Right atrium auricular region (tissue), 2 donors: ENCODE results near the gene MLH1. TPM values are rescaled to one million over a fixed set of nuclear protein-coding genes. Genes with fewer than 3 reads are reported as not detected.
"Not testable (repeated sequence)": the region's sequence is repeated elsewhere in the genome, so short reads cannot be mapped to it uniquely, and the experiment has no call there.

Experiments used
- DNase-seq: peaks from one replicate; pipeline ENCODE4 v3.0.0-alpha.2; 2019; ENCODE audit warnings: low spot score
- H3K27ac ChIP-seq, 2 donors: fragments of 200-600 bp; sonication (generic); 1 replicate in 1 of 2; 2 replicates in 1 of 2; pipeline ENCODE4 v1.5.1; 2016 to 2019
- H3K27me3 ChIP-seq, 2 donors: fragments of 200-600 bp; sonication (generic); one replicate each; pipeline versions ENCODE4 v1.5.1 to v1.6.0; 2017 to 2019
- H3K36me3 ChIP-seq: fragments of 200-600 bp; sonication (generic); one replicate; pipeline ENCODE4 v1.5.1; 2016
- H3K4me1 ChIP-seq, 2 donors: fragments of 200-600 bp; sonication (generic); one replicate each; pipeline versions ENCODE4 v1.5.1 to v1.6.0; 2017 to 2019
- H3K4me3 ChIP-seq, 2 donors: fragments of 200-600 bp; sonication (generic); 1 replicate in 1 of 2; 2 replicates in 1 of 2; pipeline ENCODE4 v1.5.1; 2017 to 2019; ENCODE audit warnings: mild to moderate bottlenecking in 1 of 2, moderate library complexity in 1 of 2
- H3K9me3 ChIP-seq, 2 donors: fragments of 200-600 bp; sonication (generic); one replicate each; pipeline ENCODE4 v1.5.1; 2019
- total RNA-seq, 2 donors: library from RNA; depleted of rRNA; stranded (reverse); fragments of >200 nt; gene quantifications; one replicate each; pipeline ENCODE4 v1.1.0, GENCODE V29; 2016
- TF ChIP-seq, protein P1 (sequence below), 2 donors: fragments of 200-600 bp; sonication (generic); IDR thresholded peaks; one replicate each; pipeline ENCODE4 v1.5.1; 2019; ENCODE audit warnings: antibody characterized with exemption in 2 of 2

MLH1 gene
- total RNA-seq, 2 donors from 2014 or later = 36.0 to 37.8 TPM

DNA sequence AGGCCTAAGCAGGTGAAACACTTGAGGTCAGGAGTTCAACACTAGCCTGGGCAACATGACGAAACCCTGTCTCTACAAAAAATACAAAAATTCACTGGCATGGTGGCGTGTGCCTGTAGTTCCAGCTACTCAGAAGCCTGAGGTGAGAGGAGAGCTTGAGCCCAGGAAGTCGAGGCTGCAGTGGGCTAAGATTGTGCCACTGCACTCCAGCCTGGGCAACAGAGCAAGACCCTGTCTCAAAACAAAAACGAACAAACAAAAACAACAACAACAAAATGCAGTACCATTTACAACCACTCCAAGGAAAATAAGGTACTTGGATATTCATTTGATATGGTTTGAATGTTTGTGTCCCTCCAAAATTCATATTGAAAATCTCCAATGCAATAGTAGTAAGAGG lies 32.8 kb upstream of the MLH1 start:
- Histone ChIP-seq H3K36me3 (no peaks in the 10 kb centered on the region), H3K27ac (no peak overlapping the region), H3K9me3 (no peaks in the 10 kb centered on the region), H3K4me1 (peaks cover 0 to 9% of the 10 kb centered on the region in 2 donors), H3K4me3 (no peak overlapping the region), H3K27me3 (no peaks in the 10 kb centered on the region)
- no peak for DNase-seq
- TF ChIP-seq, protein P1, sequence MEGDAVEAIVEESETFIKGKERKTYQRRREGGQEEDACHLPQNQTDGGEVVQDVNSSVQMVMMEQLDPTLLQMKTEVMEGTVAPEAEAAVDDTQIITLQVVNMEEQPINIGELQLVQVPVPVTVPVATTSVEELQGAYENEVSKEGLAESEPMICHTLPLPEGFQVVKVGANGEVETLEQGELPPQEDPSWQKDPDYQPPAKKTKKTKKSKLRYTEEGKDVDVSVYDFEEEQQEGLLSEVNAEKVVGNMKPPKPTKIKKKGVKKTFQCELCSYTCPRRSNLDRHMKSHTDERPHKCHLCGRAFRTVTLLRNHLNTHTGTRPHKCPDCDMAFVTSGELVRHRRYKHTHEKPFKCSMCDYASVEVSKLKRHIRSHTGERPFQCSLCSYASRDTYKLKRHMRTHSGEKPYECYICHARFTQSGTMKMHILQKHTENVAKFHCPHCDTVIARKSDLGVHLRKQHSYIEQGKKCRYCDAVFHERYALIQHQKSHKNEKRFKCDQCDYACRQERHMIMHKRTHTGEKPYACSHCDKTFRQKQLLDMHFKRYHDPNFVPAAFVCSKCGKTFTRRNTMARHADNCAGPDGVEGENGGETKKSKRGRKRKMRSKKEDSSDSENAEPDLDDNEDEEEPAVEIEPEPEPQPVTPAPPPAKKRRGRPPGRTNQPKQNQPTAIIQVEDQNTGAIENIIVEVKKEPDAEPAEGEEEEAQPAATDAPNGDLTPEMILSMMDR (IDR thresholded peaks at IDR 0.05) = no peak

DNA sequence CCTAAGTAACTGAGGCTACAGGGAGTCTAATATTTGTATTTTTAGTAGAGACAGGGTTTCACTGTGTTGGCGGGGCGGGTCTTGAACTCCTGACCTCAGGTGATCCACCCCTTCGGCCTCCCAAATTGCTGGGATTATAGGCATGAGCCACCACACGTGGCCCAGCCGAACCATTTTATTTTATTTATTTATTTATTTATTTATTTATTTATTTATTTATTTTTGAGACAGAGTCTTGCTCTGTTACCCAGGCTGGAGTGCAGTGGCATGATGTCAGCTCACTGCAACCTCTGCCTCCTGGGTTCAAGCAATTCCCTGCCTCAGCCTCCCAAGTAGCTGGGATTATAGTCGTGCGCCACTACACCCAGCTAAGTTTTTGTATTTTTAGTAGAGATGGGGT lies 30.3 kb upstream of the MLH1 start:
- not testable (repeated sequence) for H3K27ac ChIP-seq, H3K9me3 ChIP-seq, DNase-seq, H3K4me1 ChIP-seq, H3K4me3 ChIP-seq, H3K36me3 ChIP-seq, H3K27me3 ChIP-seq

DNA sequence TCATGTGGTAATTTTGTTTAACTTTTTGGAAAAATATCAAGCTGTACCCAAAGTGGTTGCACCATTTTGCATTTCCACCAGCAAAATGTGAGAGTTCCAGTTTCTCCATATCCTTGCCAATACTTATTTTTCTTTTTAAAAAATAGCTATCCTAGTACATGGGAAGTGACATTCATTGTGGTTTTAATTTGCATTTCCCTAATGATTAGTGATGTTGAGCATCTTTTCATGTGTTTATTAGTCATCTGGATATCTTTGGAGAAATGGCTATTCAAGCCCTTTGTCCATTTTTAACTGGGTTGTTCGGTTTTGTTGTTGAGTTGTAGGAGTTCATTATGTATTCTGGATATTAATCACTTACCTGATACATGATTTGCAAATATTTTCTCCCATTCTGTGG lies 29.0 kb upstream of the MLH1 start:
- H3K36me3 ChIP-seq = no peaks in the 10 kb centered on the region
- no peak overlapping the region for H3K4me3 ChIP-seq
- DNase-seq = no peak
- no peak overlapping the region for H3K27ac ChIP-seq
- H3K9me3 ChIP-seq = no peaks in the 10 kb centered on the region
- H3K4me1 ChIP-seq = peaks cover 0 to 2% of the 10 kb centered on the region in 2 donors
- TF ChIP-seq, protein P1 (IDR thresholded peaks at IDR 0.05) = no peak
- H3K27me3 ChIP-seq = no peaks in the 10 kb centered on the region

DNA sequence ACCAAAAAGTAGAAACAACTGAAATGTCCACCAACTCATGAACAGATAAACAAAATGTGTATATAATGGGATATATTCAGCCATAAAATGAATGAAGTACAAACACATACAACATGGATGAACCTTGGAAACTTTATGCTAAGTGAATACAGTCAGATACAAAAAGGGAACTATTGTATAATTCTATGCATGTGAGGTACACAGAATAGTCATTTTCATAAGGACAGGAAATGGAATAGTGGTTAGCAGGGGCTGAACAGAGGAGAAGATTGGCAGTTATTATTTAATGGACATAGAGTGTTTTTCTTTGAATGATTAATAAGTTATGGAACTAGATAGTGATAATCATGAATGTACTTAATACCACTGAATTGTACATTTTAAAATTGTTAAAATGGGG lies 28.5 kb upstream of the MLH1 start:
- no peaks in the 10 kb centered on the region for H3K9me3 ChIP-seq
- TF ChIP-seq, protein P1 (IDR thresholded peaks at IDR 0.05) = no peak
- DNase-seq = no peak
- H3K4me1 ChIP-seq = peaks cover 0 to 7% of the 10 kb centered on the region in 2 donors
- H3K36me3 ChIP-seq = no peaks in the 10 kb centered on the region
- H3K4me3 ChIP-seq = no peak overlapping the region
- no peaks in the 10 kb centered on the region for H3K27me3 ChIP-seq
- H3K27ac ChIP-seq = no peak overlapping the region

DNA sequence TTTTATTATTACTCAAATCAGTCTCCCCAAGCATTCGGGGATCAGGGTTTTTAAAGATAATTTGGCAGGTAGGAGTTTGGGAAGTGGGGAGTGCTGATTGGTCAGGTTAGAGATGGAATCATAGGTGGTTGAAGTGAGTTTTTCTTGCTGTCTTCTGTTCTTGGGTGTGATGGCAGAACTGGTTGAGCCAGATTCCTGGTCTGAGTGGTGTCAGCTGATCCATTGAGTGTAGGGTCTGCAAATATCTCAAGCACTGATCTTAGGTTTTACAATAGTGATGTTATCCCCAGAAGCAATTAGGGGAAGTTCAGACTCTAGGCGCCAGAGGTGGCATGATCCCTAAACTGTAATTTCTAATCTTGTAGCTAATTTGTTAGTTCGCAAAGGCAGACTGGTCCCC lies 27.9 kb upstream of the MLH1 start:
- Histone ChIP-seq H3K27me3 (no peaks in the 10 kb centered on the region), H3K4me1 (peaks cover 0 to 10% of the 10 kb centered on the region in 2 donors), H3K27ac (no peak overlapping the region), H3K4me3 (no peak overlapping the region), H3K36me3 (no peaks in the 10 kb centered on the region), H3K9me3 (no peaks in the 10 kb centered on the region)
- TF ChIP-seq, protein P1 (IDR thresholded peaks at IDR 0.05) = no peak
- no peak for DNase-seq

DNA sequence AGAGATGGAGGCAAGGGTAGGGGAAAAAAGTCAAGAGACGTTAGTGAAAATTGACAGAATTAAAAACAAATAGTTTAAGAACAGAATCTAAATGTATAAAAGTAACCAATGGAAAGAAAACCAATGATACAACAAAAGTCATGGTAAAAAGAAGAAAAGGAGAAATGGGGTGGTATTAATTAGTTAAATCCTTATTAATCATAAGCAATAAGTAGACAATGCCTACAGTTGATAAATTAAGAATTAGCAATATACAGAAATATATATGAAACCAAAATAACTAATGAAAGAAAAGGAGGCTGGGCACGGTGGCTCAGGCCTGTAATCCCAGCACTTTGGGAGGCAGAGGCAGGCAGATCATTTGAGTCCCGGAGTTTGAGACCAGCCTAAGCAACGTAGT lies 24.2 kb upstream of the MLH1 start:
- H3K4me1 ChIP-seq = peaks cover 0 to 10% of the 10 kb centered on the region in 2 donors
- no peaks in the 10 kb centered on the region for H3K9me3 ChIP-seq
- no peak for DNase-seq
- H3K27me3 ChIP-seq = no peaks in the 10 kb centered on the region
- no peaks in the 10 kb centered on the region for H3K36me3 ChIP-seq
- peak overlapping the region; percentile 54 to 73 for H3K27ac ChIP-seq
- no peak overlapping the region for H3K4me3 ChIP-seq
- TF ChIP-seq, protein P1 (IDR thresholded peaks at IDR 0.05) = no peak
